PFSK-1 (cell line): Measurements from ENCODE around the gene PLXDC2.

ENCODE experiments used
- FOXP2 ChIP-seq: optimal IDR thresholded peaks from 2 replicates; pipeline ENCODE3; 2011; ENCODE audit warnings: borderline replicate concordance, control low read depth, inconsistent platforms; ENCODE audit not compliant: insufficient read depth; ENCODE audit errors: extremely low read length, extremely low read depth
- POLR2AphosphoS5 ChIP-seq: IDR thresholded peaks from 2 replicates; pipeline ENCODE4 v1.6.1; 2012; ENCODE audit warnings: low read depth, mild to moderate bottlenecking, control low read depth, low read length, moderate library complexity
- SIN3A ChIP-seq: IDR thresholded peaks from 2 replicates; pipeline ENCODE4 v1.6.1; 2012; ENCODE audit warnings: mild to moderate bottlenecking, low read length, moderate library complexity, borderline replicate concordance; ENCODE audit not compliant: insufficient read depth
- TAF1 ChIP-seq: IDR thresholded peaks from 2 replicates; pipeline ENCODE4 v1.6.1; 2012; ENCODE audit warnings: low read length, control low read depth, borderline replicate concordance; ENCODE audit not compliant: insufficient read depth
- TF ChIP-seq, protein P1 (sequence below), 2 experiments: IDR thresholded peaks; 2 replicates each; pipeline versions ENCODE4 v1.6.1 to v1.8.0; 2011 to 2012; ENCODE audit warnings: low read depth in 2 of 2, low read length in 2 of 2, control low read depth in 1 of 2, inconsistent platforms in 1 of 2, mild to moderate bottlenecking in 1 of 2, moderate library complexity in 1 of 2; ENCODE audit not compliant: insufficient read depth in 1 of 2

- no peak for TF ChIP-seq POLR2AphosphoS5
- TF ChIP-seq TAF1: no peak
- TF ChIP-seq, protein P1, sequence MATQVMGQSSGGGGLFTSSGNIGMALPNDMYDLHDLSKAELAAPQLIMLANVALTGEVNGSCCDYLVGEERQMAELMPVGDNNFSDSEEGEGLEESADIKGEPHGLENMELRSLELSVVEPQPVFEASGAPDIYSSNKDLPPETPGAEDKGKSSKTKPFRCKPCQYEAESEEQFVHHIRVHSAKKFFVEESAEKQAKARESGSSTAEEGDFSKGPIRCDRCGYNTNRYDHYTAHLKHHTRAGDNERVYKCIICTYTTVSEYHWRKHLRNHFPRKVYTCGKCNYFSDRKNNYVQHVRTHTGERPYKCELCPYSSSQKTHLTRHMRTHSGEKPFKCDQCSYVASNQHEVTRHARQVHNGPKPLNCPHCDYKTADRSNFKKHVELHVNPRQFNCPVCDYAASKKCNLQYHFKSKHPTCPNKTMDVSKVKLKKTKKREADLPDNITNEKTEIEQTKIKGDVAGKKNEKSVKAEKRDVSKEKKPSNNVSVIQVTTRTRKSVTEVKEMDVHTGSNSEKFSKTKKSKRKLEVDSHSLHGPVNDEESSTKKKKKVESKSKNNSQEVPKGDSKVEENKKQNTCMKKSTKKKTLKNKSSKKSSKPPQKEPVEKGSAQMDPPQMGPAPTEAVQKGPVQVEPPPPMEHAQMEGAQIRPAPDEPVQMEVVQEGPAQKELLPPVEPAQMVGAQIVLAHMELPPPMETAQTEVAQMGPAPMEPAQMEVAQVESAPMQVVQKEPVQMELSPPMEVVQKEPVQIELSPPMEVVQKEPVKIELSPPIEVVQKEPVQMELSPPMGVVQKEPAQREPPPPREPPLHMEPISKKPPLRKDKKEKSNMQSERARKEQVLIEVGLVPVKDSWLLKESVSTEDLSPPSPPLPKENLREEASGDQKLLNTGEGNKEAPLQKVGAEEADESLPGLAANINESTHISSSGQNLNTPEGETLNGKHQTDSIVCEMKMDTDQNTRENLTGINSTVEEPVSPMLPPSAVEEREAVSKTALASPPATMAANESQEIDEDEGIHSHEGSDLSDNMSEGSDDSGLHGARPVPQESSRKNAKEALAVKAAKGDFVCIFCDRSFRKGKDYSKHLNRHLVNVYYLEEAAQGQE (IDR thresholded peaks at IDR 0.05; ENCODE audit: insufficient read depth in 1 of 2, low read depth in 2 of 2, low read length in 2 of 2): no peak
- TF ChIP-seq SIN3A: no peak
- TF ChIP-seq FOXP2: no peak
Measured at GRCh38 chr10:20013991-20014750, 197.9 kb downstream of the PLXDC2 start.
